Astrocyte of the spinal cord (primary cell): ENCODE measurements around the gene CREB5.

Source experiments
- DNase-seq: peaks from one replicate; pipeline ENCODE4 v3.0.0; 2011; ENCODE audit warnings: low read depth, low spot score
- H3K4me3 ChIP-seq: 2 replicates; pipeline ENCODE4 v1.5.1; 2011; ENCODE audit warnings: low read depth, mild to moderate bottlenecking, low read length, moderate library complexity
- CTCF ChIP-seq: IDR thresholded peaks from 2 replicates; pipeline ENCODE4 v1.5.1; 2012; ENCODE audit warnings: low read depth, mild to moderate bottlenecking, low read length, inconsistent platforms
- in situ Hi-C: cut with HindIII; loops from 2 replicates; pipeline ENCODE4 v1.10.0; 2017; ENCODE audit warnings: low sequenced_read_pairs

Gene CREB5

GRCh38 chr7:28871077-28871476 lies 458.8 kb downstream of the CREB5 start:
- H3K4me3 ChIP-seq, result no peak overlapping the region
- no peak for TF ChIP-seq CTCF
- in situ Hi-C loops, result no loop called here
- no peak for DNase-seq

DNA sequence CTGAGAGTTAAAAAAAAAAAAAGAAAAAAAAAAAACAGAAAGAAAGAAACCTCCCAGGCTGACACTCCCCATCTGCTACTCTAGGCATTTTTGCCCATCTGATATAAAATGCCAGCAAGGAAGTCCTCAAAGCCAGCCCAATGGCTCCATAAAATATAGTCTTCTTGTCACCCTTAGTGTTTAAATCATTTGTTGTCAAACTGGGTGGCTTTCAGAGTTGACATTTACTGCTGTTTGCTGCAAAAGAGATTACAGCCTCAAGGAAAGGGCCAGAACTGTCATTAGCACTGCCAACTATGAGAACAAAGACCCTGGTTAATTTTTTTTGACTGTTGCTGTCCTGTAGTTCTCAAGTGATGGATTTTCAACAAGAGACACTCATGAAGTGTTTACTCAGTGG lies 459.3 kb downstream of the CREB5 start:
- in situ Hi-C loops, result no loop called here
- no peak for TF ChIP-seq CTCF
- no peak for DNase-seq
- no peak overlapping the region for H3K4me3 ChIP-seq

GRCh38 chr7:28872226-28872625 lies 459.9 kb downstream of the CREB5 start:
- in situ Hi-C loops, result no loop called here
- no peak for DNase-seq
- TF ChIP-seq CTCF, result no peak
- H3K4me3 ChIP-seq, result no peak overlapping the region

DNA sequence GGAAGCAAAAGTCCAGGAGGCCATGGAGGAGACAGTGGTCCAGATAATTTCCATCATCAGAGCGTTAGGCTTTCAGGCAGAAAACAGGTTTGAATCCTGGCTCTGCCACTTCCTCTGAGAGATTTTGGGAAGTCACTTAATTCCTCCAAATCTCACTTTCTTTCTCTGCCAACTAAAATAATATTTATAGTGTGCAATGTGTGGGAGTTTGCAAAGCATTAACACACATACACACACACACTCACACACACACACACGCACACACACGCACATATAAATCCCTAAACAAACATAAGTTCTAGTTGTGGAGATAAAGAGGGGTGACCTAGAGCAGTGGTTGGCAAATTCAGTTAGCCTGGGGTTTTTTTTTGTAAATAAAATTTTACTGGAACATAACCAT lies 461.0 kb downstream of the CREB5 start:
- in situ Hi-C loops, result no loop called here
- H3K4me3 ChIP-seq, result no peak overlapping the region
- TF ChIP-seq CTCF, result no peak
- no peak for DNase-seq

DNA sequence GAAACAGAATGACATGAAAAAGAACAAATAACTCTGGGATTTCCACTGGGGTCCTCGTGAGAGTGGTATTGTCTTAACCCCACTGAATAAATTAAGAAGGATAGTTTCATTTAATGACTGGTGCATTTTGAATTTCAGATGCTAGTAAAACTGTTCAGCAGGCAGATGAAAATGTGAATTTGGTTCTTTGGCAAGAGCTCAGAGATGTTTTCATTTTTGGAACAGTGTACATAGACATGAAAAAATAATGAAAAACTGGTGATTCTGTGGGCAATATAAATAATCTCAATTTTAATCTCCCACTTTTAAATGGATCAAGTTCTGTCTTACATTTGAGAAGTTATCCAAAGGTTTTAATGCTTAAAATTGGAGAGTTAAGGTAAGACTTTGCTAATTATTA lies 461.7 kb downstream of the CREB5 start:
- no peak overlapping the region for H3K4me3 ChIP-seq
- in situ Hi-C loops, result no loop called here
- no peak for TF ChIP-seq CTCF
- no peak for DNase-seq
